Measurements from ENCODE around the gene KLHL24. TPM values are rescaled to one million over a fixed set of nuclear protein-coding genes. Genes with fewer than 3 reads are reported as not detected.
"Not testable (repeated sequence)": the region's sequence is repeated elsewhere in the genome, so short reads cannot be mapped to it uniquely, and the experiment has no call there.

The KLHL24 gene, protein sequence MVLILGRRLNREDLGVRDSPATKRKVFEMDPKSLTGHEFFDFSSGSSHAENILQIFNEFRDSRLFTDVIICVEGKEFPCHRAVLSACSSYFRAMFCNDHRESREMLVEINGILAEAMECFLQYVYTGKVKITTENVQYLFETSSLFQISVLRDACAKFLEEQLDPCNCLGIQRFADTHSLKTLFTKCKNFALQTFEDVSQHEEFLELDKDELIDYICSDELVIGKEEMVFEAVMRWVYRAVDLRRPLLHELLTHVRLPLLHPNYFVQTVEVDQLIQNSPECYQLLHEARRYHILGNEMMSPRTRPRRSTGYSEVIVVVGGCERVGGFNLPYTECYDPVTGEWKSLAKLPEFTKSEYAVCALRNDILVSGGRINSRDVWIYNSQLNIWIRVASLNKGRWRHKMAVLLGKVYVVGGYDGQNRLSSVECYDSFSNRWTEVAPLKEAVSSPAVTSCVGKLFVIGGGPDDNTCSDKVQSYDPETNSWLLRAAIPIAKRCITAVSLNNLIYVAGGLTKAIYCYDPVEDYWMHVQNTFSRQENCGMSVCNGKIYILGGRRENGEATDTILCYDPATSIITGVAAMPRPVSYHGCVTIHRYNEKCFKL
- 10 to 100 TPM; 14.4 to 16.9 TPM for total RNA-seq

DNA sequence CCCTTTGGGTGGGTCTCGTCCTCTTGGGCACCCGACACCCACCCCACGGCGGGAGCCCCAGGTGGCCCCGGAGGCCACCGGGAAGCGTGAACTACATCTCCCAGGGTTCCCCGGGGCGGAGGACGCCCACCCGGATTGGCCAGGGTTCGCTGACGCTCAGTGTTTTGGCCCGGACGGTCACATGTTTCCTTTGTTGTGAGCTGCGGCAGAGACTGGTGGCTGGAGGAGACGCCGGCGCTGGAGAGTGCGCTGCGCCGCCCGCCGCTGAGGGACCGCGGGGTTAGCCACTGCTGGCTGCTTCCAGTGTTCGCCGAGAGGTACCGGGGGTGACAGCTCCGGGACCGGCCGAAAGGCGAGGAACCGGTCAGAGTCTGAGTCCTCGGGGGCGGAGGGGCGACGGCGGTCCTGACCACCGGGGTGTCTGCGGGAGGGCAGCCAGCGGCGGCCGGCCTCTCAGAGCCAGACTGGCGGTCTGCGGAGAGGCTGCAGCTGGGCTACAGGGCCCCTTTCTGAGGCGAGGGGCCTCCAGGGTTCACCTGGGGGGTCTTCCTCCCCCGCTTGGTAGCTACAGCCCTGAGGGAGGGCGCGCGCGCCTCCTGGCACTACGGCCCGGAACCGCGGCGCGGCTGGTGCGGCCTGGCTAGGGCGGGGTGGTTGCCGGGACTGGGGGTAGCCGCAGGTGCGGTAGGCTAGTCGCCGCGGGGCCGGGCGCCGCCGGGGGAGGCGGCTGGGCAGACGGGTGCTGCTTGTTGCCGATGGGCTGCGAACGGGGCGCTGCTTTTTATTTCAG is at the start of gene KLHL24:
TSS of gene KLHL24 (plus strand) at position 193 of the 790 bp plus-strand sequence. CDS start 14,734 bp downstream, outside the sequence.
- Mint-ChIP-seq H3K27ac (peak within 1 kb of the TSS; percentile 89), H3K4me3 (peak within 1 kb of the TSS; percentile 83), H3K4me1 (peaks cover 29% of the 10 kb centered on the region), H3K36me3 (no peaks in the 10 kb centered on the region), H3K27me3 (no peaks in the 10 kb centered on the region), H3K9me3 (ENCODE audit: low read depth) (no peaks in the 10 kb centered on the region)
- DNase-seq, result peak; percentile 96
- ATAC-seq, result peak; percentile 81
- CTCF ChIA-PET, result interaction anchor here (0.6 to 1.6 kb wide), 7 partner anchors 8 to 513 kb away, joined by 3 to 8 read pairs (median 3); partner anchors contain the start of genes KLHL6 and YEATS2

DNA sequence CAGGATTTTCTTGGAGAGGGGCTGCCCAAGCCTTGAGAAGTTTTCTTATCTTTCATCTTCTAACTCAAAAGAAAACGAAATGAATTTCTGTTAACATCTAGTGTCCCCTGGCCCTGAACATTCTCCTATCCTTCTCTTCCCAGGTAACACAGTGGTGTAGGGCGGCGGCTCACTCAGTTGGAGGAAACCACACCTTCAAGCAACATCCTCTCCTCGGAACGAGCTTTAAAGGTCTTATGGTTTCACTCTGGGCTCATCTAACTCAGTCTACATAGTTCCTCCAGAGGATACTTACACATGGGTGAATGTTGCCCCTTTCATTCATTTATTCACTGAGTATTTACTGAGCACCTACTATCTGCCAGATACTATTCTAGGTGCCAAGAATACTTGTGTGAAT is 48.9 kb upstream of the KLHL24 start:
- Mint-ChIP-seq H3K27ac (peak overlapping the region; percentile 18), H3K9me3 (ENCODE audit: low read depth) (no peaks in the 10 kb centered on the region), H3K27me3 (no peaks in the 10 kb centered on the region), H3K4me3 (no peak overlapping the region), H3K36me3 (no peaks in the 10 kb centered on the region), H3K4me1 (peaks cover 20% of the 10 kb centered on the region)
- ATAC-seq (peak; percentile 84), DNase-seq (peak; percentile 49)
- CTCF ChIA-PET, result interaction anchor here (1.3 kb wide), 1 partner anchor 298 kb away, joined by 4 read pairs; the partner anchor contains the start of gene PARL

DNA sequence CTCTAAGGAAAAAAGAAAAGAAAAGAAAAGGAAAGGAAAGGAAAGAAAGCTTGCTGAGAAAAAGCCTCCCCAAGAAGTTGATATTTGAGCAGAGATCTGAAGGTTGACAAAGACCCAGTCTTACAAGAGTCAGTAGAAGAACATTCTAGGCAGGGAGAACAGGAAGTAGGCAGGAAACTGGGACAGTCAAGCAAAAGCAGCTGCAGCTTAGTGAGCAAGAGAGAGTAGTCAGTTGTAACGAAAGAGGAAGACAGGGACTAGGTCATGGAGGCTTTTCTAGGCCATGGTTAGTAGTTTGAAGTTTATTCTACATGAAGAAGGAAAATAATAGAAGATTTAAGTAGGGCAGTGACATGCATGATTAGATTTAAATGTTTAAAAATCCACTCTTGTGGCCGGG is 48.1 kb upstream of the KLHL24 start:
- Mint-ChIP-seq H3K4me3 (no peak overlapping the region), H3K27me3 (no peaks in the 10 kb centered on the region), H3K9me3 (ENCODE audit: low read depth) (no peaks in the 10 kb centered on the region), H3K27ac (peak overlapping the region; percentile 70), H3K36me3 (peaks cover under 1% of the 10 kb centered on the region), H3K4me1 (peaks cover 27% of the 10 kb centered on the region)
- CTCF ChIA-PET, result interaction anchor here (1.0 to 1.3 kb wide), 2 partner anchors 180 to 297 kb away, joined by 3 to 4 read pairs; partner anchors contain the start of gene PARL
- ATAC-seq (no peak), DNase-seq (no peak)

DNA sequence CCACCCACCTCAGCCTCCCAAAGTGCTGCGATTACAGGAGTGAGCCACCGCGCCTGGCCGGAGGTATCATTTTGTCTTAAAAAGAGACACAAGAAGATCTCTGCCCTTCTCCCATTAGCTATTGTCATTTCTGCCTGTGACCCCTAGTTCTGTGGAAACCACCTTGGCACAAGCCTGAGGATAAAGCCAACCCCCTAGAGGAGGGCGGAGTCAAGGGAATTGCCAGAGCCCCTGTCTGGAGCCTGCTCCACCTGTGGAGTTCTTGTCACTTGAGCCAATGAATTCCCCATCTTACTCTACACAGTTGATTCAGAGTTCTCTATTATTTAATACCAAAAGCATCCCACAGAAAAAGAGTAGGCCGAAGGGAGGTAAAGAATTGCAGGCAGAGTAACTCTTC is 45.0 kb upstream of the KLHL24 start:
- Mint-ChIP-seq H3K4me3 (no peak overlapping the region), H3K9me3 (ENCODE audit: low read depth) (no peaks in the 10 kb centered on the region), H3K27me3 (no peaks in the 10 kb centered on the region), H3K4me1 (peaks cover 29% of the 10 kb centered on the region), H3K36me3 (peaks cover 1% of the 10 kb centered on the region), H3K27ac (no peak overlapping the region)
- DNase-seq (no peak), ATAC-seq (no peak)
- CTCF ChIA-PET, result interaction anchor here (2.2 to 2.4 kb wide), 2 partner anchors 10 to 294 kb away, joined by 5 to 6 read pairs; partner anchors contain the start of gene PARL

DNA sequence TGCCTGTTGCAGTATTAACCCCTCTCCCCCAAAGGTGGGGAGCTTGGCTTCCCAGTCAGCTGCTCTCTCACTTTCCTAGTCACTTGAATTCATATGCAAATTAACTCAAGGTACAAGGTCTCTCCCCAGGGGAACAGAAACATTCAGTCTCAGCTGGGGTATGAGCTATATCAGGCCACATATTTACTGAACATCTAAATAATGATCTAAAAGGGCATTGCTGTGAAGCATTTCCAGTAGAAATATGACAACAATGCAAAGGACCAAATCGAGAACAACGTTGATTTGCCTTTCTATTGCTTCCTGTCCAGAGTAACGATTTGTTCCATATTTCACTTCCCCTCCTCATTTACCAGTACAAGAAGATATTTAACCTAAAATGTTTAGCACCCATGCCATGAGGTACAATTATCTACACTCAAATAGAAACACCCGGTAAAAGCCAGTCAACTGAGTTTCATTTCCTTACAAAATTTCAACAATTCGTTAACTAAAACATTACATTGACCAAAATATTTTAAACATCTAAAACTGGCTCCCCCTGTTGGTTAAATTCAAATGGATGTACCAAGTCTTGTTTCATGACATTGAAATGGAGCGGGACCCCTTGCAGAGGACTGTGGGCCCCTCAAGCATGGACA is 43.4 kb upstream of the KLHL24 start:
- CTCF ChIA-PET, result interaction anchor here (0.9 to 2.4 kb wide), 7 partner anchors 9 to 293 kb away, joined by 3 to 6 read pairs (median 4); partner anchors contain the start of gene PARL

DNA sequence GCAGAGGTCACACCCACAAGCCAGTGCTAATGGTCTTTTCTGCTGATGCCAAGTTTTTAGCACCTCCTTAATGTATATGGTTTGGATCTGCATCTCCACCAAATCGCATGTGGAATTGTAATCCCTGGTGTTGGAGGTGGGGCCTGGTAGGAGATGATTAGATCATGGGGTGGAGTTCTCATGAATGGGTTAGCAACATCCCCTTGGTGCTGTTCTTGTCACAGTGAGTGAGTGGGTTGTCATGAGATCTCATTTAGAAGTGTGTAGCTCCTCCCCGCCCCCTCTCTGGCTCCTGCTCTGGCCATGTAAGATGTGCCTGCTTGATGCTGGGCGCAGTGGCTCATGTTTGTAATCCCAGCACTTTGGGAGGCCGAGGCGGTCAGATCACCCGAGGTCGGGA is 42.6 kb upstream of the KLHL24 start:
- H3K27ac Mint-ChIP-seq, result no peak overlapping the region
- peaks cover 13% of the 10 kb centered on the region for H3K4me1 Mint-ChIP-seq
- H3K4me3 Mint-ChIP-seq, result no peak overlapping the region
- no peaks in the 10 kb centered on the region for H3K27me3 Mint-ChIP-seq
- DNase-seq, result no peak
- CTCF ChIA-PET, result interaction anchor here (0.9 to 2.1 kb wide), 3 partner anchors 15 to 124 kb away, joined by 3 to 5 read pairs (median 4); no protein-coding TSS in a partner anchor
- peaks cover 3% of the 10 kb centered on the region for H3K36me3 Mint-ChIP-seq
- no peaks in the 10 kb centered on the region for H3K9me3 Mint-ChIP-seq (ENCODE audit: low read depth)
- ATAC-seq, result no peak

More for the DNA sequence above, 43.4 kb upstream of the KLHL24 start:
- peak overlapping the region; percentile 83 for H3K27ac Mint-ChIP-seq
- H3K27me3 Mint-ChIP-seq, result no peaks in the 10 kb centered on the region
- peak; percentile 23 for ATAC-seq
- peaks cover 3% of the 10 kb centered on the region for H3K36me3 Mint-ChIP-seq
- no peak for DNase-seq
- peaks cover 20% of the 10 kb centered on the region for H3K4me1 Mint-ChIP-seq
- no peaks in the 10 kb centered on the region for H3K9me3 Mint-ChIP-seq (ENCODE audit: low read depth)
- peak overlapping the region; percentile 22 for H3K4me3 Mint-ChIP-seq

DNA sequence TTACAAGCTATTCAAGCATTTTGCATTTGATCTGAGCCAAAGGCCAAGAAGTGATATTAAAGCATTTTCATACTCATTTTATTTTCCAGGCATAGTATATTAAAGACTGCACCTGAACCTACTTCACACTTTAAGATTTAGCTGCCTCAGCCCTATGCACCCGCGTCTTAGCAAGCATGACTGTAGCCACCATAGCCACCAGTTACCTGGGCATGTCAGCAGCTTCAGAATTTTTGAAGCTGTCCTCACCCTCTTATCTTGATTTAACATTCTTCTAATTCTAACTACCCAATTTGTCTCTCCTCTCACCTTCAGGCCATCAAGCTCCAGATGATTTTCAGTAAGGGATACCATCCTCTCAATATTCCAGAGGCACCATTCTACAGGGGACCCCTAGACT is 40.8 kb upstream of the KLHL24 start:
- peaks cover 10% of the 10 kb centered on the region for H3K36me3 Mint-ChIP-seq
- peaks cover 3% of the 10 kb centered on the region for H3K27me3 Mint-ChIP-seq
- H3K4me1 Mint-ChIP-seq, result peaks cover 11% of the 10 kb centered on the region
- no peak overlapping the region for H3K27ac Mint-ChIP-seq
- no peak overlapping the region for H3K4me3 Mint-ChIP-seq
- no peak for ATAC-seq
- H3K9me3 Mint-ChIP-seq (ENCODE audit: low read depth), result peaks cover 10% of the 10 kb centered on the region
- DNase-seq, result no peak
- CTCF ChIA-PET, result interaction anchor here (0.6 to 1.5 kb wide), 3 partner anchors 33 to 172 kb away, joined by 3 to 4 read pairs (median 3); partner anchors contain the start of gene KLHL24

DNA sequence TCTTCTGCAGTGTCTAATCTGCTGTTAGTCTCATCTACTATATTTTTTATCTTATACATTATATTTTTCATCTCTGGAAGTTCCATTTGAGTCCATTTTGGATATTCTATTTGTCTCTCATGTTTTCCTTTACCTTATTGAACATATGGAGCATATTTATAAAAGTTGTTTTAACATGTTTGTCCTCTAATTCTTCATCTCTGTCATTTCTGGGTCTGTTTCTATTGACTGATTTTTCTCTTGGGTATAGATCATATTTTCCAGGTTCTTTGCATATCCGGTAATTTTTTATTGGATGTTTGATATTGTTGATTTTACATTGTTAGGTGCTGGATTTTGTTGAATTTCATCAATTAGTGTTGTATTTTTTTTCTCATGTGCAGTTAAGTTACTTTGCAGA is 37.5 kb upstream of the KLHL24 start:
- Mint-ChIP-seq H3K27ac (no peak overlapping the region), H3K4me3 (no peak overlapping the region), H3K4me1 (no peaks in the 10 kb centered on the region), H3K9me3 (ENCODE audit: low read depth) (peaks cover 10% of the 10 kb centered on the region), H3K36me3 (peaks cover 8% of the 10 kb centered on the region), H3K27me3 (peaks cover 3% of the 10 kb centered on the region)
- CTCF ChIA-PET, result no interaction called here
- DNase-seq (no peak), ATAC-seq (no peak)

DNA sequence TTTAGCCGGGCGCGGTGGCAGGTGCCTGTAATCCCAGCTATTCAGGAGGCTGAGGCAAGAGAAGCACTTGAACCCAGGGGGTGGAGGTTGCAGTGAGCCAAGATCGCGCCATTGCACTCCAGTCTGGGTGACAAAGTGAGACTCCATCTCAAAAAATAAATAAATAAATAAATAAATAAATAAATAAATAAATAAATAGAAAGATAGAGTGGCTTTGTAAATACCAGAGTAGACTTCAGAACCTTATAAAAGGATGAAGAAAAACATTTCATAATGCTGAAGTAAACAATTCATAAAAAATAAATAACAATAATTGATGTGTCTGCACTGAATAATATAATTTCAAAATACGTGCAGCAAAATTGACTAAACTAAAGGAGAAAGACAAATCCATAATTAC is 24.1 kb upstream of the KLHL24 start:
- CTCF ChIA-PET; H3K4me3 Mint-ChIP-seq; H3K36me3 Mint-ChIP-seq; H3K9me3 Mint-ChIP-seq (ENCODE audit: low read depth); ATAC-seq; H3K27me3 Mint-ChIP-seq; H3K27ac Mint-ChIP-seq; DNase-seq; H3K4me1 Mint-ChIP-seq: not testable (repeated sequence)

DNA sequence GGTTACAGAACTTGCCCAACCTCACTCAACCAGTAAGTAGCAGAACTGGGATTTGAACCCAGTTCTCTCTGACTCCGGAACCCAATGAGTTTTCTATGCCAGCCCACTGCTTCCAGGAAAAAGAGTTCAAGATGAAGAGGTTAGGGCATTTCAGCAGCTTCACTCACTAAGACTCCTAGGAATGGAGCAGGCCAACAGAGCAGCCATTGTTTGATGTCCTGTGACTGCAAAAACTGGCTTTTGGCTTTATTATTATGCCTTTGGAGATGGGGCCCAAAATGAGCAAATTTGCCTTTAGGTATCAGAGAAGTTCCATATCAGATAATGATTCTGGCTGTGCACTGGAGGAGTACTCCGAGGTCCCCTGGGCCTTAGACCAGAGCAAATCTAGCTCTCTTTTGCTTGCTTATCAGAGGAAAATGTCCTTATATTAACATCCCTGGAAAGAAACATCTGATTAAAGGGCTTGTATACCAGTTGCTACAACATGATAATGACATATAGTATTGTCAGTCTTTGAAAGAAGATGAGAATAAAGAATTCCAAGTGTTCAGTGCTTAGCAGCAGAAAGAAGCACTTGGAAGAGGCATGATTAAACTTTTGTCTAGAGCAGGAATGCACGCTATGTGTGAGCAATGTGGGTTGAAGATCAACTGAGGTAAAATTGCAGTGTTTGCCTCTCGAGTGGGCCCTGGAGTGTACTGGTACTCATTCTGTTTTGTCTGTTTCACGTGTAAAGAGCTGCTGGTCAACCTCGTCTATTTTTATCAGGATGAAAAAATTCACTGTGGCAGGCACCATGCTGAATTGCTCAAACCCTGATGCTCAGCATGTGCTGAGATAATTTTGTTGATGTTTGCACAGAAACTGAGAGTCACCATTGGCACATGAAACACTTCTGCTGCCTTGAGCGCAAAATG is 21.8 kb upstream of the KLHL24 start:
- H3K4me1 Mint-ChIP-seq, result no peaks in the 10 kb centered on the region
- no peak for DNase-seq
- CTCF ChIA-PET, result no interaction called here
- H3K27ac Mint-ChIP-seq, result no peak overlapping the region
- H3K9me3 Mint-ChIP-seq (ENCODE audit: low read depth), result no peaks in the 10 kb centered on the region
- H3K36me3 Mint-ChIP-seq, result no peaks in the 10 kb centered on the region
- H3K27me3 Mint-ChIP-seq, result peaks cover 4% of the 10 kb centered on the region
- no peak for ATAC-seq
- no peak overlapping the region for H3K4me3 Mint-ChIP-seq

DNA sequence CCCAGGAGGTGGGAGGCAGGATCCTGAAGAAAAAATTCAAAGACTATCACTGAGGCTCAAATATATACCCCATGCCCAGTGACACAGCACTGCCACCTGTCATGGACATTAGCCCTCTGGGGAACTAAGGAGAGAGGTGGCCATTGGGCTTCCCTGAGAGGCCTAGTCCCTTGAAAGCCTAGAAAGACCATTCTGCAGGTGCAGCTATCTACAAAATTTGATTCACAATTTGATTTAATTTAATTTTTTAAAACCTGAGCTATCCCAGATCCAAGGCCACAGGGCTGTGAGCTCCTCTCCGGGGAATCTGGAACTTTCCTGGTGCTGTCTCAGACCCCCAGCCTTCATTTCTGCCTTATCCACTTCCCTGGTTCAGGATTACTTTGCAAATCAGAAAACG is 16.9 kb upstream of the KLHL24 start:
- no peak overlapping the region for H3K27ac Mint-ChIP-seq
- no peak overlapping the region for H3K4me3 Mint-ChIP-seq
- H3K27me3 Mint-ChIP-seq, result peaks cover 11% of the 10 kb centered on the region
- H3K36me3 Mint-ChIP-seq, result no peaks in the 10 kb centered on the region
- H3K4me1 Mint-ChIP-seq, result no peaks in the 10 kb centered on the region
- no peak for DNase-seq
- ATAC-seq, result no peak
- no peaks in the 10 kb centered on the region for H3K9me3 Mint-ChIP-seq (ENCODE audit: low read depth)
- CTCF ChIA-PET, result no interaction called here

DNA sequence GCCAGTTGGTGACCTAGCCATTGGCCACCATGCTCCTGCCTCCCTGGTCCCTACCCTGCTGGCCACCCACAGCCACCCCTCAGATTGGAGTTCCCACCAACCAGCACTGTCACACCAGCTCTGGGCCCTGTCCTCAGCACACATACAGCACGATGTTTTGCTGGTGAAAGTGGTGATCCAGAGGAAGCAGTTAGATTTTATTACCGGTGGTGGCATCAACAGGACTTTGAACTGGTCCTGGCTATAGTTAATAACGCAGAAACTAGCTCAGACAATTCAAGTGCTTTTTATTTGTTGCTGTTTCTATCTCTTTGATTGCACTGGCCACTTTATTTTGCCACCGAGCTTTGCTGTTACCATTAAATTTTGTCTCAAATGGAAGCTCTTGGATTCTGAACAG is 16.4 kb upstream of the KLHL24 start:
- Mint-ChIP-seq H3K4me1 (no peaks in the 10 kb centered on the region), H3K27me3 (peaks cover 11% of the 10 kb centered on the region), H3K27ac (no peak overlapping the region), H3K9me3 (ENCODE audit: low read depth) (no peaks in the 10 kb centered on the region), H3K36me3 (no peaks in the 10 kb centered on the region), H3K4me3 (no peak overlapping the region)
- no peak for DNase-seq
- no peak for ATAC-seq
- CTCF ChIA-PET, result no interaction called here
